HepG2 (cell line): ENCODE measurements around the gene TNFAIP1. TPM values are rescaled to one million over a fixed set of nuclear protein-coding genes. Genes with fewer than 3 reads are reported as not detected.

Source experiments
- ELF1 ChIP-seq: sonication (generic); formaldehyde crosslinking; IDR thresholded peaks from 2 replicates; pipeline ENCODE4 v1.4.0; 2020; ENCODE audit warnings: missing genetic modification reagents
- HMG20B ChIP-seq: conservative IDR thresholded peaks from 2 replicates; pipeline ENCODE4 v1.6.1; 2016; ENCODE audit warnings: missing genetic modification reagents, missing compliant biosample characterization
- HNRNPH1 ChIP-seq: fragments of 200-400 bp; formaldehyde crosslinking; optimal IDR thresholded peaks from 2 replicates; pipeline ENCODE3; 2017; ENCODE audit warnings: mild to moderate bottlenecking, low read depth, low read length
- HNRNPL ChIP-seq: fragments of 200-400 bp; formaldehyde crosslinking; IDR thresholded peaks from 2 replicates; pipeline ENCODE4 v1.6.1; 2017; ENCODE audit warnings: mild to moderate bottlenecking, low read depth, low read length
- HOXA3 ChIP-seq: sonication (generic); formaldehyde crosslinking; IDR thresholded peaks from 2 replicates; pipeline ENCODE4 v1.5.0; 2020; ENCODE audit warnings: missing genetic modification reagents
- KLF15 ChIP-seq: sonication (generic); formaldehyde crosslinking; IDR thresholded peaks from 2 replicates; pipeline ENCODE4 v1.8.1; 2023; ENCODE audit warnings: borderline replicate concordance, mild to moderate bottlenecking, inconsistent platforms, missing genetic modification reagents, mixed read lengths
- NONO ChIP-seq, 2 experiments: fragments of 450-650 bp in 1 of 2; sonication (generic) in 1 of 2; formaldehyde crosslinking in 1 of 2; IDR thresholded peaks in 1 of 2; conservative IDR thresholded peaks in 1 of 2; 2 replicates each; pipeline versions ENCODE4 v1.6.1 to v1.8.0; 2017 to 2022; ENCODE audit warnings: mild to moderate bottlenecking in 1 of 2, missing genetic modification reagents in 1 of 2, moderate library complexity in 1 of 2
- NRL ChIP-seq: sonication (generic); formaldehyde crosslinking; IDR thresholded peaks from 2 replicates; pipeline ENCODE4 v1.5.0; 2020; ENCODE audit warnings: missing genetic modification reagents, mild to moderate bottlenecking, moderate library complexity, borderline replicate concordance
- PHF8 ChIP-seq: sonication (generic); formaldehyde crosslinking; IDR thresholded peaks from 2 replicates; pipeline ENCODE4 v1.5.0; 2020; ENCODE audit warnings: missing genetic modification reagents
- SMAD9 ChIP-seq: sonication (generic); formaldehyde crosslinking; IDR thresholded peaks from 2 replicates; pipeline ENCODE4 v1.5.1; 2020; ENCODE audit warnings: mild to moderate bottlenecking, missing genetic modification reagents
- SRSF1 ChIP-seq: fragments of 200-400 bp; formaldehyde crosslinking; optimal IDR thresholded peaks from 2 replicates; pipeline ENCODE3; 2017; ENCODE audit warnings: mild to moderate bottlenecking, low read depth, low read length, moderate library complexity
- ZBTB3 ChIP-seq: sonication (generic); formaldehyde crosslinking; IDR thresholded peaks from 2 replicates; pipeline ENCODE4 v1.4.0; 2020; ENCODE audit warnings: low read depth, mild to moderate bottlenecking, moderate library complexity, missing genetic modification reagents, borderline replicate concordance
- ZFP90 ChIP-seq: sonication (generic); formaldehyde crosslinking; IDR thresholded peaks from 2 replicates; pipeline ENCODE4 v1.8.0; 2022; ENCODE audit warnings: missing genetic modification reagents, mild to moderate bottlenecking, inconsistent platforms, borderline replicate concordance
- ZNF34 ChIP-seq: sonication (generic); formaldehyde crosslinking; IDR thresholded peaks from 2 replicates; pipeline ENCODE4 v1.4.0; 2020; ENCODE audit warnings: mild to moderate bottlenecking, missing genetic modification reagents, borderline replicate concordance
- ZNF510 ChIP-seq: sonication (generic); formaldehyde crosslinking; IDR thresholded peaks from 2 replicates; pipeline ENCODE4 v1.4.0; 2020; ENCODE audit warnings: low read depth, mild to moderate bottlenecking, missing genetic modification reagents
- ZNF660 ChIP-seq: sonication (generic); formaldehyde crosslinking; IDR thresholded peaks from 2 replicates; pipeline ENCODE4 v1.5.1; 2020; ENCODE audit warnings: mild to moderate bottlenecking, low read depth, missing genetic modification reagents, borderline replicate concordance
- ZSCAN22 ChIP-seq: sonication (generic); formaldehyde crosslinking; IDR thresholded peaks from 2 replicates; pipeline ENCODE4 v1.4.0; 2020; ENCODE audit warnings: mild to moderate bottlenecking, missing genetic modification reagents
- ZSCAN31 ChIP-seq: sonication (generic); formaldehyde crosslinking; IDR thresholded peaks from 2 replicates; pipeline ENCODE4 v1.5.0; 2020; ENCODE audit warnings: low read depth, mild to moderate bottlenecking, missing genetic modification reagents
- polyA plus RNA-seq, 8 experiments: library from polyadenylated mRNA; depleted of rRNA in 3 of 8; stranded (reverse) in 7 of 8; unstranded in 1 of 8; fragments of >200 nt; fragmentation: Illumina TruSeq in 4 of 8; extraction: Trizol in 4 of 8; gene quantifications; 2 replicates each; pipeline versions ENCODE4 v1.2.1 to v1.2.3, GENCODE V29; 2011 to 2016; ENCODE audit warnings: low read depth in 4 of 8, missing spikeins in 1 of 8, mixed read lengths in 1 of 8; ENCODE audit not compliant: insufficient read depth in 1 of 8
- total RNA-seq, 5 experiments: library from RNA; depleted of rRNA; stranded (reverse); fragments of >200 nt; fragmentation: Illumina TruSeq; extraction: Trizol; gene quantifications; 2 replicates each; pipeline ENCODE4 v1.2.3, GENCODE V29; 2016; ENCODE audit warnings: low read depth in 1 of 5
- TF ChIP-seq, protein P1 (sequence below): IDR thresholded peaks from 2 replicates; pipeline ENCODE4 v1.6.1; 2018; ENCODE audit warnings: missing genetic modification reagents, mild to moderate bottlenecking, missing compliant biosample characterization
- TF ChIP-seq, protein P2 (sequence below): sonication (generic); formaldehyde crosslinking; IDR thresholded peaks from 2 replicates; pipeline ENCODE4 v1.8.0; 2022; ENCODE audit warnings: mild to moderate bottlenecking, missing genetic modification reagents, borderline replicate concordance
- TF ChIP-seq, protein P3 (sequence below): sonication (generic); formaldehyde crosslinking; IDR thresholded peaks from 2 replicates; pipeline ENCODE4 v1.9.0; 2021; ENCODE audit warnings: missing genetic modification reagents, mild to moderate bottlenecking, borderline replicate concordance
- TF ChIP-seq, protein P4 (sequence below): sonication (generic); formaldehyde crosslinking; IDR thresholded peaks from 2 replicates; pipeline ENCODE4 v1.5.1; 2020; ENCODE audit warnings: missing genetic modification reagents, mild to moderate bottlenecking, borderline replicate concordance

TNFAIP1 gene
- total and polyA plus RNA-seq, 2 of the 13 experiments (the other 11 are each of a cell fraction or from before 2014, with no cell fraction given), result 17.5 to 40.6 TPM

- TF ChIP-seq KLF15 (peak; percentile 94), HMG20B (CRISPR knock-in tag) (peak; percentile 34; the same call in 1 of the 2 replicates), ZNF510 (CRISPR knock-in tag) (0 out of 2 replicates have a peak, but pooled peaks have one; percentile 67), HNRNPL (peak; percentile 54; the same call in 1 of the 2 replicates), HOXA3 (CRISPR knock-in tag) (peak; percentile 82), HNRNPH1 (no peak), ZSCAN31 (CRISPR knock-in tag) (peak; percentile 36; the same call in 1 of the 2 replicates), SMAD9 (no peak), ZNF34 (CRISPR knock-in tag) (no peak), ZSCAN22 (CRISPR knock-in tag) (peak; percentile 81), PHF8 (CRISPR knock-in tag) (peak; percentile 79), ELF1 (no peak), NONO (IDR thresholded peaks at IDR 0.05) (no peak), NONO (CRISPR knock-in tag; conservative IDR thresholded peaks at IDR 0.05) (no peak), SRSF1 (peak; percentile 57), ZNF660 (CRISPR knock-in tag) (no peak; the same call in 1 of the 2 replicates), NRL (CRISPR knock-in tag) (peak; percentile 94), ZBTB3 (CRISPR knock-in tag) (no peak), ZFP90 (peak; percentile 86)
- TF ChIP-seq, protein P1, sequence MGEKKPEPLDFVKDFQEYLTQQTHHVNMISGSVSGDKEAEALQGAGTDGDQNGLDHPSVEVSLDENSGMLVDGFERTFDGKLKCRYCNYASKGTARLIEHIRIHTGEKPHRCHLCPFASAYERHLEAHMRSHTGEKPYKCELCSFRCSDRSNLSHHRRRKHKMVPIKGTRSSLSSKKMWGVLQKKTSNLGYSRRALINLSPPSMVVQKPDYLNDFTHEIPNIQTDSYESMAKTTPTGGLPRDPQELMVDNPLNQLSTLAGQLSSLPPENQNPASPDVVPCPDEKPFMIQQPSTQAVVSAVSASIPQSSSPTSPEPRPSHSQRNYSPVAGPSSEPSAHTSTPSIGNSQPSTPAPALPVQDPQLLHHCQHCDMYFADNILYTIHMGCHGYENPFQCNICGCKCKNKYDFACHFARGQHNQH (CRISPR knock-in tag), result no peak
- TF ChIP-seq, protein P2, sequence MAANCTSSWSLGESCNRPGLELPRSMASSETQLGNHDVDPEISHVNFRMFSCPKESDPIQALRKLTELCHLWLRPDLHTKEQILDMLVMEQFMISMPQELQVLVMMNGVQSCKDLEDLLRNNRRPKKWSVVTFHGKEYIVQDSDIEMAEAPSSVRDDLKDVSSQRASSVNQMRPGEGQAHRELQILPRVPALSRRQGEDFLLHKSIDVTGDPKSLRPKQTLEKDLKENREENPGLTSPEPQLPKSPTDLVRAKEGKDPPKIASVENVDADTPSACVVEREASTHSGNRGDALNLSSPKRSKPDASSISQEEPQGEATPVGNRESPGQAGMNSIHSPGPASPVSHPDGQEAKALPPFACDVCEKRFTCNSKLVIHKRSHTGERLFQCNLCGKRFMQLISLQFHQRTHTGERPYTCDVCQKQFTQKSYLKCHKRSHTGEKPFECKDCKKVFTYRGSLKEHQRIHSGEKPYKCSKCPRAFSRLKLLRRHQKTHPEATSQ (CRISPR knock-in tag), result peak; percentile 63; the same call in 1 of the 2 replicates
- TF ChIP-seq, protein P3, sequence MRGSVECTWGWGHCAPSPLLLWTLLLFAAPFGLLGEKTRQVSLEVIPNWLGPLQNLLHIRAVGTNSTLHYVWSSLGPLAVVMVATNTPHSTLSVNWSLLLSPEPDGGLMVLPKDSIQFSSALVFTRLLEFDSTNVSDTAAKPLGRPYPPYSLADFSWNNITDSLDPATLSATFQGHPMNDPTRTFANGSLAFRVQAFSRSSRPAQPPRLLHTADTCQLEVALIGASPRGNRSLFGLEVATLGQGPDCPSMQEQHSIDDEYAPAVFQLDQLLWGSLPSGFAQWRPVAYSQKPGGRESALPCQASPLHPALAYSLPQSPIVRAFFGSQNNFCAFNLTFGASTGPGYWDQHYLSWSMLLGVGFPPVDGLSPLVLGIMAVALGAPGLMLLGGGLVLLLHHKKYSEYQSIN (CRISPR knock-in tag), result peak; percentile 55; the same call in 1 of the 2 replicates
- TF ChIP-seq, protein P4, sequence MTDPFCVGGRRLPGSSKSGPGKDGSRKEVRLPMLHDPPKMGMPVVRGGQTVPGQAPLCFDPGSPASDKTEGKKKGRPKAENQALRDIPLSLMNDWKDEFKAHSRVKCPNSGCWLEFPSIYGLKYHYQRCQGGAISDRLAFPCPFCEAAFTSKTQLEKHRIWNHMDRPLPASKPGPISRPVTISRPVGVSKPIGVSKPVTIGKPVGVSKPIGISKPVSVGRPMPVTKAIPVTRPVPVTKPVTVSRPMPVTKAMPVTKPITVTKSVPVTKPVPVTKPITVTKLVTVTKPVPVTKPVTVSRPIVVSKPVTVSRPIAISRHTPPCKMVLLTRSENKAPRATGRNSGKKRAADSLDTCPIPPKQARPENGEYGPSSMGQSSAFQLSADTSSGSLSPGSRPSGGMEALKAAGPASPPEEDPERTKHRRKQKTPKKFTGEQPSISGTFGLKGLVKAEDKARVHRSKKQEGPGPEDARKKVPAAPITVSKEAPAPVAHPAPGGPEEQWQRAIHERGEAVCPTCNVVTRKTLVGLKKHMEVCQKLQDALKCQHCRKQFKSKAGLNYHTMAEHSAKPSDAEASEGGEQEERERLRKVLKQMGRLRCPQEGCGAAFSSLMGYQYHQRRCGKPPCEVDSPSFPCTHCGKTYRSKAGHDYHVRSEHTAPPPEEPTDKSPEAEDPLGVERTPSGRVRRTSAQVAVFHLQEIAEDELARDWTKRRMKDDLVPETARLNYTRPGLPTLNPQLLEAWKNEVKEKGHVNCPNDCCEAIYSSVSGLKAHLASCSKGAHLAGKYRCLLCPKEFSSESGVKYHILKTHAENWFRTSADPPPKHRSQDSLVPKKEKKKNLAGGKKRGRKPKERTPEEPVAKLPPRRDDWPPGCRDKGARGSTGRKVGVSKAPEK (CRISPR knock-in tag), result no peak
Measured at GRCh38 chr17:28318759-28319597, 16.6 kb upstream of the TNFAIP1 start, which contains the start of gene TMEM97 (continued).
